Kidney capillary endothelial cell (primary cell): Measurements from ENCODE around the gene STX1B.
"Not testable (repeated sequence)": the region's sequence is repeated elsewhere in the genome, so short reads cannot be mapped to it uniquely, and the experiment has no call there.

Source experiments
- DNase-seq: peaks from one replicate; pipeline ENCODE4 v3.0.0-alpha.2; 2018; ENCODE audit warnings: low spot score

STX1B gene

GRCh38 chr16:31013292-31013691 is 2.9 kb upstream of the STX1B start:
- DNase-seq: not testable (repeated sequence)

- DNase-seq: not testable (repeated sequence)
Observed at GRCh38 chr16:31011815-31012214, 1.4 kb upstream of the STX1B start.

GRCh38 chr16:31009894-31010584 is 399 bp downstream of the STX1B start:
- DNase-seq: no peak

- DNase-seq: no peak
Observed at GRCh38 chr16:31009120-31009519, 1.3 kb downstream of the STX1B start.

GRCh38 chr16:31008551-31008950 is 1.9 kb downstream of the STX1B start:
- no peak for DNase-seq

GRCh38 chr16:31008149-31008548 is 2.3 kb downstream of the STX1B start:
- DNase-seq: no peak

- DNase-seq: no peak
Observed at GRCh38 chr16:31007684-31008083, 2.8 kb downstream of the STX1B start.

- no peak for DNase-seq
Observed at GRCh38 chr16:31006589-31006988, 3.8 kb downstream of the STX1B start.

- DNase-seq: no peak
Observed at GRCh38 chr16:31006086-31006385, 4.4 kb downstream of the STX1B start.

GRCh38 chr16:31005350-31006085 is 4.9 kb downstream of the STX1B start:
- no peak for DNase-seq

- no peak for DNase-seq
Observed at GRCh38 chr16:31004658-31005057, 5.8 kb downstream of the STX1B start.

- DNase-seq: no peak
Observed at GRCh38 chr16:31003744-31004143, 6.7 kb downstream of the STX1B start.

- no peak for DNase-seq
Observed at GRCh38 chr16:31002862-31003341, 7.5 kb downstream of the STX1B start.

- DNase-seq: no peak
Observed at GRCh38 chr16:31002250-31002700, 8.2 kb downstream of the STX1B start.

GRCh38 chr16:31001507-31002249 is 8.8 kb downstream of the STX1B start:
- DNase-seq: no peak

- DNase-seq: no peak
Observed at GRCh38 chr16:31000671-31001382, 9.6 kb downstream of the STX1B start.

- DNase-seq: no peak
Observed at GRCh38 chr16:30998852-30999761, 11.3 kb downstream of the STX1B start.

- DNase-seq: no peak
Observed at GRCh38 chr16:30997725-30998711, 12.4 kb downstream of the STX1B start.

- DNase-seq: peak; percentile 38
Observed at GRCh38 chr16:30996985-30997724, 13.3 kb downstream of the STX1B start.
